Amygdala (tissue), 56 donors: ENCODE measurements around the gene CBX2.
A peak's percentile ranks its signal among the peaks of the same experiment; 100 is the strongest.

ENCODE experiments used
- DNase-seq, 56 donors: peaks; one replicate each; lab custom pipeline; 2025; lab: John Stamatoyannopoulos, UW

The CBX2 gene

DNA sequence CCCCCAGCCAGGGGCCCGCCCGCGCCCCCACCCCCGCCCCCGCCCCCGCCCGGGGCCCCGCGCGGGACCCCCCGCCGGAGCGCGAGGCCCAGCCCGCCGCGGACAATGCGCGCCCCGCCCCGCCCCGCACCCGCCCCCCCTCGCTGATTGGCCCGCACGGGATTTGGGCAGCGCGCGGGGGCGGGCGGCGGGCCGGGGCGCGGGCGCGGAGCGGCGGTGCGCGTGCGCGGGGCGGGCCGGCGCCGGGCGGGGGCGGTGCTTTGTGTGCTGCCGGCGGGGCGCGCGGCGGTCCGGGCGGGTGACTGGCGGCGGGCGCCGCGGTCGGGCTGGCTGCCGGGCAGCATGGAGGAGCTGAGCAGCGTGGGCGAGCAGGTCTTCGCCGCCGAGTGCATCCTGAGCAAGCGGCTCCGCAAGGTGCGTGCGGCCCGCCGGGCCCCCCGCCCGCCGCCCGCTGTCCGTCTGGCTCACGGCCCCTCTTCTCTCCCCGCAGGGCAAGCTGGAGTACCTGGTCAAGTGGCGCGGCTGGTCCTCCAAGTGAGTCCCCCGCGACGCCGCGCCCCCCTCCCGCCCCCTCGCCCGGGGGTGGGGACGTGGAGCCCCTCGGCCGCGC lies at the start of gene CBX2:
CBX2 (plus strand) TSS at position 255 of the 610 bp plus-strand sequence; CDS start at position 343, 88 bp downstream.
- peak in 48 of 56 donors; percentile 10 to 80 (median 53) for DNase-seq

DNA sequence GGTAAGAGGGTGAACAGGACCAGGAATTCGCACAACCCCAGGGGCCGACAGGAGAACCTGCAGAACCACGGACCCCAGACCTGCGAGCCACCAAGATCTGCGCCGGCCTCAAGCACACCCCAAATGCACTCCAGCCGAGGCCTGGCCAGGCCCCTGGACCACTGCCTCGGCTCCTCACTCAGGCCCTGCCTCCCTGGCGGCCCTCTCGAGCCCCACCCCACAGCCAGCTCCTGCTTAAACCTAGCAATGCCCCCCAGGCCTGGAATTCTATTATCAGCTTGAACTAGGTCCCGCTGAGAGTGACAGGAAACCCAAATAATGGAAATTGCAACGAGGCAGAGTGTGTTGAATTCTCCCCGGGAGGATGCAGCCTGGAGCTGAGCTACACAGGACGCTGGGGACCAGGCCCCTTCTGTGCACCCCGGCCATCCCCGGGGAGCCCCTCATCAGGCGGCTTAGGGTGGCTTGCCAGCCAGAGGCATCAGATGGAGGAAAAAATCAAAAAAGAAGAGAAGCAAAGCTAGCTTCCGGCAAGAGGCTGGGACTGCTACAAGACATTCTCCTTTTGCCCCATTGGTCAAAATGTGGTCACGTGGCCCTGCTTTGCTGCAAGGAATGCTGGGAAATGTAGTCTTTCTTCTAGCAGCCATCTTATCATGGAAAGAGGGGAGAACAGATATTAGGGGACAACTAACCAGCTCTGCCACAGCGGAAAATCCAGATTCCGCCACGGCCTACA lies 49.6 kb upstream of the CBX2 start:
- peak; percentile 31 to 95 (median 81) for DNase-seq

- DNase-seq: no peak
Observed at GRCh38 chr17:79728908-79729471, 49.0 kb upstream of the CBX2 start.

- DNase-seq: no peak
Observed at GRCh38 chr17:79729761-79730160, 48.2 kb upstream of the CBX2 start.

DNA sequence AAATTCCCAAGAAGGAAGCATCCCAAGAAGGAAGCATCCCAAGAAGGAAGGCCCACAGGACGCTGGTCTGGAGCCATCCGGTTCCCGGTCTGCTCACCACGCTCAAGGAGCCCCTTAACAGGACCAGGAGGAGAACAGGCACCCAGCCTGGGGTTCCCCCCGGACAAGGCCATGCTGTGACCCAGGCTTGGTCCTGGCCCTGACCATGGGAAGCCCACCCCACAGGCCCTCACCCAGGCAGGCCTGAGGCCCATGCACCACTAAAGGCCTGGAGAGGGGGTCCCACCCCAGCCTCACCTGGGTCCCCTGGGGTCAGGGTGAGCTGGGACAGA lies 47.5 kb upstream of the CBX2 start:
- no peak for DNase-seq

DNA sequence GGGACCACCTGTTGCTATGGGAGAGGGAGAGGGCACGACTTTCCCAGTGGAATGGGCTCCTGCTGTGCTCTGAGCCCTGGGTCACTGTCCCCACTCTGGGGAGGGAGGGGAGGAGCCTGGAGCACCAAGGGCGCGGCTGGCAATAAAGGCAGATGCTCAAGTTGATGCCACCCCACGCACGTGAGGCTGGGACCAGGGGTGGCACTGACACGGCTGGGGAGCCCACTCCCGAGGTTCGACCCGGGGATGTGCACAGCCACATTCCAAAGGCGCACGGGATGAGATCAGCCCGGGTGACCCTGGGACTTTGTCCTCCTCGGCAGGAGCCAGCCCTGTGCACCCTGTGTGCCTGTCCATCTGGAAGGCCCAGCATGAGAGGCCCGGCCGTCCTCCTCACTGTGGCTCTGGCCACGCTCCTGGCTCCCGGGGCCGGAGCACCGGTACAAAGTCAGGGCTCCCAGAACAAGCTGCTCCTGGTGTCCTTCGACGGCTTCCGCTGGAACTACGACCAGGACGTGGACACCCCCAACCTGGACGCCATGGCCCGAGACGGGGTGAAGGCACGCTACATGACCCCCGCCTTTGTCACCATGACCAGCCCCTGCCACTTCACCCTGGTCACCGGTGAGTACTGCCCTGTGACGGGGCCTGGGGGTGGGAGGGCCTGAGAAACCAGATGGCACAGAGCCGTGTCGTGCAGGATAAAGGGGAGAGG lies 47.0 kb upstream of the CBX2 start, which contains the start of gene ENPP7:
ENPP7 (plus strand) TSS at position 175 of the 715 bp plus-strand sequence; CDS start at position 372, 197 bp downstream.
- DNase-seq: no peak

GRCh38 chr17:79732254-79732653 lies 45.7 kb upstream of the CBX2 start:
- no peak for DNase-seq

GRCh38 chr17:79732804-79733691 lies 44.9 kb upstream of the CBX2 start:
- DNase-seq: peak in 2 of 56 donors; percentile 5 to 27

DNA sequence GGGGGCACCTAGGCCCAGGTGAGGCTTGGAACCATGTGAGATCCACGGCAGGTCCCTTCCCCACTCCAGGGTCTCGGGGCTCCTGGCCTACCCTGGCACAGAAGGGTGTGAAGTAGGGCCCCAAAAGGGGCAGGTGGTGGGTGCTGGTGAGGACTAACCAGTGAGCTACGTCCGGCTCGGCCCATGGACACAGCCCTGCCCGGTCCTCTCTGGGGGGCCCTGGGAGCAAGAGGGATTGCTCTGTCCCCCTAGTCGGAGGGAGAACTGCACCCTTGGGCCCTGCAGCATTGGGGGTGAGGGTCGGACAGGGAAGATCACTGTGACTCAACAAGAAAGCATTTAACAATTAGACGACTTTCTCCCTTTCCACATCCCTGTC lies 44.3 kb upstream of the CBX2 start:
- DNase-seq: no peak

DNA sequence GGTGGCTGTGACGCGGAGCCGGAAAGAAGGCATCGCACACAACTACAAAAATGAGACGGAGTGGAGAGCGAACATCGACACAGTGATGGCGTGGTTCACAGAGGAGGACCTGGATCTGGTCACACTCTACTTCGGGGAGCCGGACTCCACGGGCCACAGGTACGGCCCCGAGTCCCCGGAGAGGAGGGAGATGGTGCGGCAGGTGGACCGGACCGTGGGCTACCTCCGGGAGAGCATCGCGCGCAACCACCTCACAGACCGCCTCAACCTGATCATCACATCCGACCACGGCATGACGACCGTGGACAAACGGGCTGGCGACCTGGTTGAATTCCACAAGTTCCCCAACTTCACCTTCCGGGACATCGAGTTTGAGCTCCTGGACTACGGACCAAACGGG lies 42.9 kb upstream of the CBX2 start:
- no peak for DNase-seq

GRCh38 chr17:79737046-79737921 lies 40.7 kb upstream of the CBX2 start:
- DNase-seq: no peak

GRCh38 chr17:79737922-79738578 lies 39.9 kb upstream of the CBX2 start:
- no peak for DNase-seq

DNA sequence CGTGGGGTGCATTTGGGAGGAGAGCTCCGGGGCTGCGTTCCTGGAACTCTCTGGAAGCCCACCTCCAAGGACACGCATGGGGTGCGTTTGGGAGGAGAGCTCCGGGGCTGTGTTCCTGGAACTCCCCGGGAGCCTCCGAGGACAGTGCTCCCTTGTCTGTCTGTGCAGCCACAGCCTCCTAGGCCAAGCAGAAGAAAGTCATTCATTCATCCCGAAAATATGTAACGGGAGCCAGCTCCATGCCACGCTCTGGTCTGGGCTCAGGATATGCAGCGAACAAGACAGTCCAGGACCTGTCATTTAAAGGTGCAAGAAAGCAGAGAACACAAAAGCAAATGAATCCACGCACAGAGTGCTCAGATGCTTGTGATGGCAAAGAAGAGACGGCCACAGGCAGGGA lies 39.3 kb upstream of the CBX2 start:
- no peak for DNase-seq

DNA sequence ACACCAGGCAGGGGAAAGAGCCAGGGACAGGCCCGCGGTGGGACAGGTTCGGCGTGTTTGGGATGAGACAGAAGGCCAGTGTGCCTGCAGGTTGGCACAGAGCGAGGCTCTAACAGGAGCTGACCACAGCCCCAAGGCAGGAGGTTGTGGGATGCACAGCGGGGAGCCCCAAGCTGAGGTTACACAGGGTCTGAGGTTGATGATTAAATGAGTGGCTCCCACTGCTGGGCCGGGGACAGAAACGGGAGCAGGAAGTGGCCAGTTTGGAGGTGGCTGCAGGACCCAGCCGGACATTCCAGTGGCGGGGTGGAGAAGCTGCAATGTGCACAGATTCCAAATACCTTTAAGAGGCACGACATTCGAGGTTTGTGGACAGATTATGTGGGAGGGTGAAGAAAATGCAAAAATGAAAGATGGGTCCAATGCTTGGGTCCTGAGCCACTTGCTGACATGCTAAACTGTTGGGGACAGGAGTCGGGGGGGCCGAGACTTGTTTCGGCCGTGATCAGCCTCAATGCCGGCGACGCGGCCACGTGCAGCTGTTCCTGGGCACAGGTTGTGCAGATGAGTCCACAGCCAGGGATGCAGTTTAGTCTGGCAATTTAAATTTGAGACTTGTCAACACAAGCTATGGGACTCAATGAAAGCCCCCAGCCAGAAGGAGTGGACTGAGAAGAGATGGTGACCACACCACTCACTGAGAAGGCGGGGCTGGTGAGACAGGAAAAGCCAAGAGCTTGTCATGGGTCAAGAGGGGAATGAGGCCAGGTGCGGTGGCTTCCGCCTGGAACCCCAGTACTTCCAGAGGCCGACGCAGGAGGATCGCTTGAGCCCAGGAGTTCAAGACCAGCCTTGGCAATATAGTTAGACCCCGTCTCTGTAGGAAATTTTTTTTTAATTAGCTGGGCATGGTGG lies 38.5 kb upstream of the CBX2 start:
- DNase-seq: no peak

DNA sequence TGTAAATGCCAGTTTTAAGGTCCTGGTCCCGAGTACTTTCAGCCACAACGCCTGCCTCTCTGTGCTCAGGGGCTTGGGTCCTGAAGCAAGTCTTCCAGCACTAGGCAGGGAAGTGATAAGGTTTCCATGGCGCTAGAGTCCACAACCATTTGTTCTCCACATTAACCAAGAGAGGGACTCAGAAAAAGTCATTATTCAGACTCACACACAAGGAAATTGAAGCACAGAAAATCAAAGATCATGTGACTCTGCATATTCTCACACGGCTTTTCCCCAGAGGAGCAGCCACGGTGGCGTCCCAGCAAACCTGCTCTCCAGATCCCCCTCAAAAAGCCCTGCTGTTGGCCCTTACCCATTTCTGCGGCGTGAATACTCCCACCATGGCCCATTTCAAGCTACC lies 37.5 kb upstream of the CBX2 start:
- DNase-seq: no peak

DNA sequence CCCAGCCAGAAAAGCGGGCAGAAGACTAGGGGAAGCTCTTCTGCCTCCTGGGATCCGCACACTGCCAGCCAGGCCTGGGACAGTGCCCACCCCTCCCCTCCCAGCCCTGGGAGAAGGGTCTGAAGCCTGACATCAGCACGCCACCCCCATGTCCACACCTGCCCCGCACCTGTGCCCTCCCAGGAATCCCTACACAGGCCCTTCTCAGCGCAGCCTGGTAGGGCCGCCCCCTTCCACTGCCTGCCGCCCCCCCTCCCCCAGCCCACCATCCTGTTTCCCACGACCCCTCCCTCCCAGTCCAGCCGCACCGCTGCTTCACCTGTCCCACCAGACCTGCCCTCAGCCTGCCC lies 36.6 kb upstream of the CBX2 start:
- DNase-seq: no peak

- DNase-seq: peak in 47 of 56 donors; percentile 5 to 85 (median 42)
Observed at GRCh38 chr17:79741751-79742588, 36.0 kb upstream of the CBX2 start.
